ENCODE measurements around the gene PRSS35.
"Not testable (repeated sequence)": the region's sequence is repeated elsewhere in the genome, so short reads cannot be mapped to it uniquely, and the experiment has no call there.

Gene PRSS35

DNA sequence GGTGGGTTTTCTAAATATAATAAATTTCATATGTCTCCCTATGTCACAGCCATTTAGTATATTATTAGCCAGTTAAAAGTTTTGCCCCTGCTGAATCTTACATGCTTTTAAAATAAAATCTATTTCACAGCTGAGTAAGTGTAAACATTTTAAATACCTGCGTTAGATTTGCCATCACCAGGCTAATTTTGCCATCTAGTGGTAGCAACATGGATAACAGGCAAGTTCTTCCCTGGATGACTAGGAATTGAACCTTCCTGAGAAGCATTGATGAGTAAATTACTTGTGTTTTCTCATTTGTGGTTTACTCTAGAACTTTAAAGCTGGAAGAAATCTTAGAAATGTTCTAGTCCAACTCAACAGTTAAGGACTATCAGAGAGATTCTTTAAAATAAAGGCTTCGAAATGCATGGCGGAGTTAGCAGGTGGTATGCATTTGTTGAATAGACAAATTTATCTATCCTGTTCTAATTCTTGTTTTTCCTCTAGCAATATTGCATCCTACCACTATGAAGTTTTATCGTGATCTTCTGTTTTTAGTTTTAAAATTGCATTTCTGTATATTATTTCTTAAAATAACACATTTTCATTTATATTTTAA lies 2.6 kb downstream of the PRSS35 start:
- Histone ChIP-seq H3K9me3 (ENCODE audit: control insufficient read depth in 5 of 5, low read length in 5 of 5) (no peaks in the 10 kb centered on the region), H3K9ac (ENCODE audit: low read length in 5 of 5) (no peak overlapping the region), H3K27ac (ENCODE audit: low read depth, low read length) (no peak overlapping the region), H3K27me3 (ENCODE audit: control insufficient read depth in 5 of 5, insufficient read depth in 4 of 5, low read length in 5 of 5) (no peaks in the 10 kb centered on the region), H3K4me3 (ENCODE audit: low read depth in 1 of 5, low read length in 5 of 5) (no peak overlapping the region), H3K36me3 (ENCODE audit: control insufficient read depth in 5 of 5, insufficient read depth in 5 of 5, low read length in 5 of 5) (no peaks in the 10 kb centered on the region), H3K4me1 (ENCODE audit: control insufficient read depth in 5 of 5, insufficient read depth in 5 of 5, low read length in 5 of 5) (peaks cover 0 to 14% (median 10%) of the 10 kb centered on the region in 5 donors)

DNA sequence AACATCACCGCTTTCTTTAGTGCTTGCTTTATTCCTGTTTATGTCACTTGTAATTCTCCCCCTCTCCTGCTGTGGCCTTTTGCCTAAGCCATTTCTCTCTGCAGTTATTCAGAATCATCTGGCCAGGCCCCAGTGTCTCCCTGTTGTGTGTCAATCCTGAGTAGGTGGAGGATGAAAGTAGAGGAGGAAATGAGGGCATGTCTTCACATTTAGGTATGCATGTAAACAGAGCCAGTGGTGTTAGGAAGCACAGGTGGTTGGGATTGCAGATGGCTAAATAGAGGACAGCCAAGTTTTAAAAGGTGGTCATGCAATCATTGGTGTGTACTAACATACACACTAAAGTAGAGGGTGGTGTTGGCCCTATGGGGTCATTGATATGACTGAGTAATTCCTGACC lies 5.2 kb downstream of the PRSS35 start:
- Histone ChIP-seq H3K4me1 (ENCODE audit: control insufficient read depth in 5 of 5, insufficient read depth in 5 of 5, low read length in 5 of 5) (peaks cover 0 to 5% (median 1%) of the 10 kb centered on the region in 5 donors), H3K36me3 (ENCODE audit: control insufficient read depth in 5 of 5, insufficient read depth in 5 of 5, low read length in 5 of 5) (no peaks in the 10 kb centered on the region), H3K4me3 (ENCODE audit: low read depth in 1 of 5, low read length in 5 of 5) (no peak overlapping the region), H3K9ac (ENCODE audit: low read length in 5 of 5) (no peak overlapping the region), H3K27ac (ENCODE audit: low read depth, low read length) (no peak overlapping the region), H3K27me3 (ENCODE audit: control insufficient read depth in 5 of 5, insufficient read depth in 4 of 5, low read length in 5 of 5) (no peaks in the 10 kb centered on the region), H3K9me3 (ENCODE audit: control insufficient read depth in 5 of 5, low read length in 5 of 5) (no peaks in the 10 kb centered on the region)

DNA sequence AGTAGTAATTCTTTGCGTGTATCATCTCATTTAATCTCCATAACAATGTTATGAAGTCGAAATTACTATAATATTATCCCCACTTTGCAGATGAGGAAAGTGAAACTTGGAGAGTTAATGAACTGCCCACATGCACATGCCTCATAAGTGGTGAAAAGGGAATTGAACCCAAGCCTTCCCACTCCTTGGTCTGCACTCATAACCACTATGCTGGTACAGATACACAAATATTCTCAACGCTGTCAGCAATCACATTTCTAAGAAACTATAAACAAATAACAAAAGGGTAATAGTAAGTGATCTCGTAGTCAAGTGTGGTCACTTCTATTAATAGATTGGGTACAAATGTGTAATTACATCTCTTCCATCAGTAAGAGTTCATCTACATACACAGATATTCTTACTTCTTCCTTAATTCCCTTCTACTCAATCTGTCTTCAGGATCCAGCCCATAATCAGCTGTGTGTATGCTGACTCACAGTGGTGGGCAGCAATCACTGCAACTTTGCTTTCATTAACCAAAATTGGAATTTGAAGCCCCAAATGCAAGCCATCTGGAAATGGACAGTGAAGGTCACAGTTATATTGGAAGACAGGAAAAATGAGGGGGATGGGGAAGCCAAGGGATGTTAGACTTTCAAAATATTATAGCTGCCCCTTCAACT lies 6.6 kb downstream of the PRSS35 start:
- Histone ChIP-seq H3K9me3 (ENCODE audit: control insufficient read depth in 5 of 5, low read length in 5 of 5) (no peaks in the 10 kb centered on the region), H3K4me1 (ENCODE audit: control insufficient read depth in 5 of 5, insufficient read depth in 5 of 5, low read length in 5 of 5) (no peaks in the 10 kb centered on the region), H3K27ac (ENCODE audit: low read depth, low read length) (no peak overlapping the region), H3K9ac (ENCODE audit: low read length in 5 of 5) (no peak overlapping the region), H3K4me3 (ENCODE audit: low read depth in 1 of 5, low read length in 5 of 5) (no peak overlapping the region), H3K27me3 (ENCODE audit: control insufficient read depth in 5 of 5, insufficient read depth in 4 of 5, low read length in 5 of 5) (no peaks in the 10 kb centered on the region), H3K36me3 (ENCODE audit: control insufficient read depth in 5 of 5, insufficient read depth in 5 of 5, low read length in 5 of 5) (no peaks in the 10 kb centered on the region)

DNA sequence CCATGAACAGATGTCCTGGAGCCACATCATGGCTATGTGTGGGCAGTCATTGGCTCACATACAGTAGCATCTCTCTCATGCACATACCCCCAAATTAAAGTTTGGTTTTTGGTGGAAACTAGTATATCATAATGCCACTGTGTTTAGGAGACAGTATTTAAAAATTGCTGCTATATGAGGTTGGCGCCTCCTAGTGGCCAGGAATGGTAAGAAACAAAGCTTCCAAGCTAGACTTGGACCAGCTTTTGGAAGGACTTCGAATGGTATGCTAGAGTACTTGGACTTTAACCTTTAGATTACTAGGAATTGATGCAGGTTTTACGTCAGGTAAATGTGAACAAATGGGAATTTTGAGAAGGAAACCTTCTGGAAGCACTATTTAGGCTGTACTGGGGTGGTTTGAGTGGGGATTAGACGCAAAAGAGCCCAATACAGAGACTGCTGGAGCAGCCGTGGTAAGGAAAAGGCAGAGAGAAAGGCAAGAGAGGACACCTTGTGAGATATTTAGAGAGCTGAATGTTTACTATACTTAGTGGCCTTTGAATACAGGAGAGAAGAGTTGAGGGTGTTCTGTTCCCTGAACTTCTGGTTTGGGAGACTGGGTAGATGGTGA lies 23.8 kb downstream of the PRSS35 start:
- Histone ChIP-seq H3K4me1 (ENCODE audit: control insufficient read depth in 5 of 5, insufficient read depth in 5 of 5, low read length in 5 of 5) (no peaks in the 10 kb centered on the region), H3K27ac (ENCODE audit: low read depth, low read length) (no peak overlapping the region), H3K36me3 (ENCODE audit: control insufficient read depth in 5 of 5, insufficient read depth in 5 of 5, low read length in 5 of 5) (no peaks in the 10 kb centered on the region), H3K9ac (ENCODE audit: low read length in 5 of 5) (no peak overlapping the region), H3K9me3 (ENCODE audit: control insufficient read depth in 5 of 5, low read length in 5 of 5) (no peaks in the 10 kb centered on the region), H3K27me3 (ENCODE audit: control insufficient read depth in 5 of 5, insufficient read depth in 4 of 5, low read length in 5 of 5) (no peaks in the 10 kb centered on the region), H3K4me3 (ENCODE audit: low read depth in 1 of 5, low read length in 5 of 5) (no peak overlapping the region)

DNA sequence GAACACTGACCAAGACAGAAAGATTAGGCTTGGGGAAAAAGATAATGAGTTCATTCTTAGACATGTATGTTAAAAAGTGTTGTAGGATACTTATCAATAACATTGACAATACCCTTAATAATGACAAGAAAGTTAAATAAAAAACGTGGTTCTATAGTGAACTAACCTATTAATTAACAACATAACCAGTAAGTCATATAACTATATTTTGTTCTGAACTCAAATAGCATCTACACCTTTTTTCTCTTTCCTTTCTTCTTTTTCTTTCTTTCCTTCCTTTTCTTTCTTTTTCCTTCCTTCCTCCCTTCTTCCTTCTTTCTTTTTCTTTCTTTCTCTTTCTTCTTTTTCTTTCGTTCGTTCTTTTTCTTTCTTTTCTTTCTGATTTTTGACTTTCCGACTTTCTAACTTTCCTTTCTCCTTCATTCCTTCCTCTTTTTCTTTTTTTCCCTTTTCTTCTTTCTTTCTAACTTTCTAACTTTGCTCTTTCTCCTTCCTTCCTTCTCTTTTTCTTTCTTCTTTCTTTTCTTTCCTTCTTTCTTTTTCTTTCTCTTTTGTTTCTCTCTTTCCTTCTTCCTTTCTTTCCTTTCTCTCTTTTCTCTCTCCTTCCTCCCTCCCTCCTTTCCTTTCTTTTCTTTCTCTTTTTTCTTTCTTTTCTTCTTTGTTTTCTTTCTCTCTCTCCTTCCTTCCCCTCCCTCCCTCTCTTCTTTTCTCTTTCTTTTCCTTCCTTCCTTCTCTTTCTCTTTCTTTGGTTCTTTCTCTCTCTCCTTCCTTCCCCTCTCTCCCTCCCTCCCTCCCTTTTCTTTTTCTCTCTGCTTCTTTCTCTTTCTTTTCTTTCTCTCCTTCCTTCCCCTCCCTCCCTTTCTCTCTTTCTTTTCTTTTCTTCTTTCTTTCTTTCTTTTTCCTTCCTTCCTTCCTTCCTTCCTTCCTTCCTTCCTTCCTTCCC lies 24.6 kb downstream of the PRSS35 start:
- H3K9ac ChIP-seq (ENCODE audit: low read length in 5 of 5): no peak overlapping the region
- H3K27me3 ChIP-seq (ENCODE audit: control insufficient read depth in 5 of 5, insufficient read depth in 4 of 5, low read length in 5 of 5): no peaks in the 10 kb centered on the region
- H3K27ac ChIP-seq (ENCODE audit: low read depth, low read length): no peak overlapping the region
- H3K4me3 ChIP-seq (ENCODE audit: low read depth in 1 of 5, low read length in 5 of 5): no peak overlapping the region
- H3K36me3 ChIP-seq (ENCODE audit: control insufficient read depth in 5 of 5, insufficient read depth in 5 of 5, low read length in 5 of 5): no peaks in the 10 kb centered on the region
- no peaks in the 10 kb centered on the region for H3K4me1 ChIP-seq (ENCODE audit: control insufficient read depth in 5 of 5, insufficient read depth in 5 of 5, low read length in 5 of 5)
- no peaks in the 10 kb centered on the region for H3K9me3 ChIP-seq (ENCODE audit: control insufficient read depth in 5 of 5, low read length in 5 of 5)

DNA sequence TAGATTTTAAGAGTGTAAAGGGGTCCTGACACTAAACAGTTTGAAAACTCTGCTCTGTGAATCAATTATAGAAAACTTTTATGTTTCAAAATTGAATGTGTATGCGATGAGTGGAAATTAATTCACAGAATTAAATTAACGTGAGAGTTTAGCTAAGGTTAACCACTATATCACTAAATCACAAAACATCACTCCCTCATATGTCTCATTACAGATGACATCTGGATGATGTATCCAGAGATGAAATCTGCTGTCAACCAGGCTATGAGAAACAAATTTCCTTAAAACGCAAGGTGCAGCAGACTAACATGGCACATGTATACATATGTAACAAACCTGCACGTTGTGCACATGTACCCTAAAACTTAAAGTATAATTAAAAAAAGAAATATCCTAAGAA lies 27.3 kb downstream of the PRSS35 start:
- Histone ChIP-seq H3K27me3 (ENCODE audit: control insufficient read depth in 5 of 5, insufficient read depth in 4 of 5, low read length in 5 of 5) (no peaks in the 10 kb centered on the region), H3K4me3 (ENCODE audit: low read depth in 1 of 5, low read length in 5 of 5) (no peak overlapping the region), H3K27ac (ENCODE audit: low read depth, low read length) (no peak overlapping the region), H3K36me3 (ENCODE audit: control insufficient read depth in 5 of 5, insufficient read depth in 5 of 5, low read length in 5 of 5) (no peaks in the 10 kb centered on the region), H3K4me1 (ENCODE audit: control insufficient read depth in 5 of 5, insufficient read depth in 5 of 5, low read length in 5 of 5) (no peaks in the 10 kb centered on the region), H3K9me3 (ENCODE audit: control insufficient read depth in 5 of 5, low read length in 5 of 5) (no peaks in the 10 kb centered on the region), H3K9ac (ENCODE audit: low read length in 5 of 5) (no peak overlapping the region)

DNA sequence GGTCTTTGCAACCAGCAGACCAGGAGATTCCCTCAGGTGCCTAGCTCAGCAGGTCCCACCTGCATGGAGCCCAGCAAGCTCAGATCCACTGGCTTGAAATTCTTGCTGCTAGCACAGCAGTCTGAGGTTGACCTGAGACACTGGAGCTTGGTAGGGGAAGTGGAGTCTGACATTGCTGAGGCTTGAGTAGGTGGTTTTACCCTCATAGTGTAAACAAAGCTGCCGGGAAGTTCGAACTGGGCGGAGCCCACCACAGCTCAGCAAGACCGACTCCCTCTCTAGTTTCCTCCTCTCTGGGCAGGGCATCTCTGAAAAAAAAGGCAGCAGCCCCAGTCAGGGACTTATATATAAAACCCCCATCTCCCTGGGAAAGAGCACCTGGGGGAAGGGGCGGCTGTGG lies 34.3 kb downstream of the PRSS35 start:
- H3K9ac ChIP-seq (ENCODE audit: low read length in 5 of 5): no peak overlapping the region
- H3K9me3 ChIP-seq (ENCODE audit: control insufficient read depth in 5 of 5, low read length in 5 of 5): no peaks in the 10 kb centered on the region
- H3K4me1 ChIP-seq (ENCODE audit: control insufficient read depth in 5 of 5, insufficient read depth in 5 of 5, low read length in 5 of 5): no peaks in the 10 kb centered on the region
- no peak overlapping the region for H3K4me3 ChIP-seq (ENCODE audit: low read depth in 1 of 5, low read length in 5 of 5)
- no peak overlapping the region for H3K27ac ChIP-seq (ENCODE audit: low read depth, low read length)
- no peaks in the 10 kb centered on the region for H3K27me3 ChIP-seq (ENCODE audit: control insufficient read depth in 5 of 5, insufficient read depth in 4 of 5, low read length in 5 of 5)
- H3K36me3 ChIP-seq (ENCODE audit: control insufficient read depth in 5 of 5, insufficient read depth in 5 of 5, low read length in 5 of 5): no peaks in the 10 kb centered on the region

DNA sequence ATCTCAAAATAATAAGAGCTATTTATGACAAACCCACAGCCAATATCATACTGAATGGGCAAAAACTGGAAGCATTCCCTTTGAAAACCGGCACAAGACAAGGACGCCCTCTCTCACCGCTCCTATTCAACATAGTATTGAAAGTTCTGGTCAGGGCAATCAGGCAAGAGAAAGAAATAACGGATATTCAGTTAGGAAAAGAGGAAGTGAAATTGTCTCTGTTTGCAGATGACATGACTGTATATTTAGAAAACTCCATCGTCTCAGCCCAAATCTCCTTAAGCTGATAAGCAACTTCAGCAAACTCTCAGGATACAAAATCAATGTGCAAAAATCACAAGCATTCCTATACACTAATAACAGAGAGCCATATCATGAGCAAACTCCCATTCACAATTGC lies 38.1 kb downstream of the PRSS35 start:
- H3K27me3 ChIP-seq (ENCODE audit: control insufficient read depth in 5 of 5, insufficient read depth in 4 of 5, low read length in 5 of 5); H3K36me3 ChIP-seq (ENCODE audit: control insufficient read depth in 5 of 5, insufficient read depth in 5 of 5, low read length in 5 of 5); H3K9ac ChIP-seq (ENCODE audit: low read length in 5 of 5); H3K4me1 ChIP-seq (ENCODE audit: control insufficient read depth in 5 of 5, insufficient read depth in 5 of 5, low read length in 5 of 5); H3K27ac ChIP-seq (ENCODE audit: low read depth, low read length); H3K9me3 ChIP-seq (ENCODE audit: control insufficient read depth in 5 of 5, low read length in 5 of 5); H3K4me3 ChIP-seq (ENCODE audit: low read depth in 1 of 5, low read length in 5 of 5): not testable (repeated sequence)

DNA sequence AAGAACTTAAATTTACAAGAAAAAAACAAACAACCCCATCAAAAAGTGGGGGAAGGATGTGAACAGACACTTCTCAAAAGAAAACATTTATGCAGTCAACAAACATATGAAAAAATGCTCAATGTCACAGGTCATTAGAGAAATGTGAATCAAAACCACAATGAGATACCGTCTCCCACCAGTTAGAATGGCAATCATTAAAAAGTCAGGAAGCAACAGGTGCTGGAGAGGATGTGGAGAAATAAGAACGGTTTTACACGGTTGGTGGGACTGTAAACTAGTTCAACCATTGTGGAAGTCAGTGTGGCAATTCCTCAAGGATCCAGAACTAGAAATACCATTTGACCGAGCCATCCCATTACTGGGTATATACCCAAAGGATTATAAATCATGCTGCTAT lies 39.4 kb downstream of the PRSS35 start:
- H3K4me1 ChIP-seq (ENCODE audit: control insufficient read depth in 5 of 5, insufficient read depth in 5 of 5, low read length in 5 of 5); H3K27me3 ChIP-seq (ENCODE audit: control insufficient read depth in 5 of 5, insufficient read depth in 4 of 5, low read length in 5 of 5); H3K4me3 ChIP-seq (ENCODE audit: low read depth in 1 of 5, low read length in 5 of 5); H3K27ac ChIP-seq (ENCODE audit: low read depth, low read length); H3K9ac ChIP-seq (ENCODE audit: low read length in 5 of 5); H3K36me3 ChIP-seq (ENCODE audit: control insufficient read depth in 5 of 5, insufficient read depth in 5 of 5, low read length in 5 of 5); H3K9me3 ChIP-seq (ENCODE audit: control insufficient read depth in 5 of 5, low read length in 5 of 5): not testable (repeated sequence)

DNA sequence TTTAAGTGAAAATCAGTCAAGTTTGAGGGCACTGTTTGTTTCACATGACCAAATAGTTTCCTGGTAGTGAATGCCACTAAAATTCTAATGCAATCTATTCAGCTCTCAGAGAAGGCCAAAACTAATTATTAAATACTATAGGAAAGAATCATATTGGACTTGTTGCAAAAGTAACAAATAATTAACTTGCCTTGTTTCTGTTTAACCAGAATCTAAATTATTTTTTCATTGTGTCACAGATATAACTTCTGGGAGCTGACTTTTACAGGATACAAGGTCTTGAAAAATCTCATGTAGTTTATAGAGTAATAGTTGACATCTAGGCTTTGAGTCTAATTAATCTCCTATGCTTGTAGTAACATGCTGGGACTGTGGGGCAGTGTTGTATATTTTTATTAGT lies 44.5 kb downstream of the PRSS35 start:
- H3K27me3 ChIP-seq (ENCODE audit: control insufficient read depth in 5 of 5, insufficient read depth in 4 of 5, low read length in 5 of 5): no peaks in the 10 kb centered on the region
- H3K36me3 ChIP-seq (ENCODE audit: control insufficient read depth in 5 of 5, insufficient read depth in 5 of 5, low read length in 5 of 5): no peaks in the 10 kb centered on the region
- no peaks in the 10 kb centered on the region for H3K4me1 ChIP-seq (ENCODE audit: control insufficient read depth in 5 of 5, insufficient read depth in 5 of 5, low read length in 5 of 5)
- H3K27ac ChIP-seq (ENCODE audit: low read depth, low read length): no peak overlapping the region
- no peak overlapping the region for H3K4me3 ChIP-seq (ENCODE audit: low read depth in 1 of 5, low read length in 5 of 5)
- H3K9ac ChIP-seq (ENCODE audit: low read length in 5 of 5): no peak overlapping the region
- H3K9me3 ChIP-seq (ENCODE audit: control insufficient read depth in 5 of 5, low read length in 5 of 5): no peaks in the 10 kb centered on the region

Data from subcutaneous abdominal adipose tissue (tissue), 5 donors.